Stimulated activated CD4-positive, alpha-beta T cell treated with anti-CD3 and anti-CD28 coated beads, Interleukin-15, amount 100 ng/mL, for 24 hours (primary cell): ENCODE measurements around the gene IL10RB.
"Not testable (repeated sequence)": the region's sequence is repeated elsewhere in the genome, so short reads cannot be mapped to it uniquely, and the experiment has no call there.

Experiments
- DNase-seq: peaks from one replicate; pipeline ENCODE4 v3.0.0-alpha.2; 2020

IL10RB gene

DNA sequence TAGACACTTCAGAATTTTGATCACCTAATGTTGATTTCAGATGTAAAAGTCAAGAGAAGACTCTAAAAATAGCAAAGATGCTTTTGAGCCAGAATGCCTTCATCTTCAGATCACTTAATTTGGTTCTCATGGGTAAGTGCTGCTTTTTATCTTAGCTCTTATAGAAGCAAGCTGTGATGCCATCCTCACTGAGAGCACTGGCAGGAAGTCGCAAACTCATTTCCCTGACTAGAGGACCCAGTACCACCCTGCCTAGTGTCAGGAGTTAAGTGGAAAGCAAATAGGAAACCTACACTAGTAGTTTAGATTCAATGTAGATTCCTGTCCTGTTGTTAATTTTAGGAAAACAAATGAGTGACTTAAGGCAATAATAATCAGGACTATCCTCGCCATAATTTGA lies 24.3 kb upstream of the IL10RB start:
- no peak for DNase-seq

DNA sequence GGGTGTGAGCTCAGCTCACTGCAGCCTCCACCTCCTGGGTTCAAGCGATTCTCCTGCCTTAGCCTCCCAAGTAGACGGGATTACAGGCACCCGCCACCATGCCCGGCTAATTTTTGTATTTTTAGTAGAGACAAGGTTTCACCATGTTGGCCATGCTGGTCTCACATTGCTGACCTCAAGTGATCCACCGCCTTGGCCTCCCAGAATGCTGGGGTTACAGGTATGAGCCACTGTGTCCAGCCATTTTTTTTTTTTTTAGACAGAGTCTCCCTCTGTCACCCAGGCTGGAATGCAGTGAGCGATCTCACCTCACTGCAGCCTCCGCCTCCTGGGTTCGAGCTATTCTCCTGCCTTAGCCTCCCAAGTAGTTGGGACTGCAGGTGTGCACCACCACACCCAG lies 23.3 kb upstream of the IL10RB start:
- DNase-seq: not testable (repeated sequence)

DNA sequence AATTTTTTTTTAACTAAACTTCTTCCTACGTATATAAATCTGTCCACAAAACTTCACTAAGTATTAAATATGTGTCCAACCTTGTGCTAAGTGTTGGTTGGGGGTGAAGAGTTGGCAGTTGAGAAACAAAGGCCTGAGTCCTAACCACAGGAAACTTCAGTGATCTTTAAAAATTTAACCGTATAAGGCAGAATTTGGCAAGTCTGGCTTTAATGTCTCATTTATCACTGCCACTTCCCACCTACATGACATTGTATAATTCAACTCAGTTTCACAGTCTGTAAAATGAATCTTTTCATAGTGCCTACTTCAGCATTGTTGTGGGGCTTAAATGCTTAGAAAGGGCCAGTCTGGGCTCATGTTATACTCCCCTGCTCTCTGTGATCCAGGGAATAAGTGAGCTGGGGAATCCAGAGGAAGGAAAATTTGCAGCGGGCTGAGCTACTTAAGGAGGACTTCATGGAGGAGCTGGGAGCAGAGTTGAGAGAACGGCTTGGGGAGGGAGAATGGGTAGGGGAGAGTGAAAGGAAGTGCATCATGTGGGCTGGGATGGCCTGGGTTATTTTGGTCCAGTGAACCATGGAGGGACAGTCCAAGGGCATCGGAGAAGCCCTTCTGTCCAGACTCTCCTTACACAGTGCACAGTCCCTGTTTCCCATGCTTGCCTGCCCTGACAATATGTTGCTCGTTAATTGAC lies 21.9 kb upstream of the IL10RB start:
- DNase-seq: no peak

DNA sequence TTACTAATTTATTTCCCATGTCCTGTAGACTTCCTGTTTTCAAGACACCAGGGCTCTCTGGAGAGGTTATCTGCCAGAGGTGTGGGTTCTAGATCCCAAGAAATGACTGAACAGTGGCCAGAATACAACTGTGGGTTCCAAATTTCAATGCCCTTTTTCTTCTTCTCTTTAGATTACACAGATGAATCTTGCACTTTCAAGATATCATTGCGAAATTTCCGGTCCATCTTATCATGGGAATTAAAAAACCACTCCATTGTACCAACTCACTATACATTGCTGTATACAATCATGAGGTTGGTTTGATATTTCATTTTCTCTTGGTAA lies 21.4 kb upstream of the IL10RB start:
- DNase-seq: no peak

DNA sequence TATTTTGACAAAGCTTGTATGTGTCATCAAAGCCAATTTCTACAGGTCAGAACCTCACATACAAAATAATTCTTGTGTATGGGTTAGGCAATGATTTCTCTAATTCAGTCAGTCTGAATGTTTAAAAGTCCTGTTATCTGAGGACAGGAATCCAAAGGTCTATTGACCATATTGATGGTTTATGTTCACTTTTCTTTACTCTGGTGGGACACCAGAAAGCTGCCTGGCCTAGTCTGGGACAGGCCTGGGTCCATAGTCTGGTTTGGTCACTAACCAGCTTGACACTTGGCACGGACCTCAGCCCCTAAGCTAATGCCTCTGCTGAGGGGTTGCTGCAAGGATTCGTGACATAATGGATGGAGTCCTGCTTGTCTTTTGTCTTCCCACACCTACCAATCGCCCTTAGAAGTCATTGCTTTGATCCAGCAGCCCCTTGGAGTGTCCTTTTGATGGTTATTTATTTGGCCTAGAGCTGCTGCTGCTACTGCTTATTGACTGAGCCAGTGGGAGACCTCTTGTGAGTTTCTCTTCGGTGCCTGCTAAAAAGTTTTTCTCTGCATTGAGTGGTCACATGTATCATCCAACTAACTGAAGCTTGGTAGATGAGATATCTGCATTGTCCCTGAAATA lies 20.8 kb upstream of the IL10RB start:
- DNase-seq: no peak

DNA sequence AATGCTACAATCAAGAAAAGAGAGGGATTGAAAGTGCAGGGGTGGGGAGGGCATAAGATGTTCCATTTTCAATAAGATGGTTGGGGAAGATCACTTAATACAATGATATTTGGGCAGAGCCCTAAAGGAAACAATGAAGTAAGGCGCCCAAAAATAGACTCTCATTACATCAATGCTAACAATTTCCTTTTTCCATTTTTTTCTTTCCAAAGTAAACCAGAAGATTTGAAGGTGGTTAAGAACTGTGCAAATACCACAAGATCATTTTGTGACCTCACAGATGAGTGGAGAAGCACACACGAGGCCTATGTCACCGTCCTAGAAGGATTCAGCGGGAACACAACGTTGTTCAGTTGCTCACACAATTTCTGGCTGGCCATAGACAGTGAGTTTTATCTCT lies 19.7 kb upstream of the IL10RB start:
- no peak for DNase-seq

DNA sequence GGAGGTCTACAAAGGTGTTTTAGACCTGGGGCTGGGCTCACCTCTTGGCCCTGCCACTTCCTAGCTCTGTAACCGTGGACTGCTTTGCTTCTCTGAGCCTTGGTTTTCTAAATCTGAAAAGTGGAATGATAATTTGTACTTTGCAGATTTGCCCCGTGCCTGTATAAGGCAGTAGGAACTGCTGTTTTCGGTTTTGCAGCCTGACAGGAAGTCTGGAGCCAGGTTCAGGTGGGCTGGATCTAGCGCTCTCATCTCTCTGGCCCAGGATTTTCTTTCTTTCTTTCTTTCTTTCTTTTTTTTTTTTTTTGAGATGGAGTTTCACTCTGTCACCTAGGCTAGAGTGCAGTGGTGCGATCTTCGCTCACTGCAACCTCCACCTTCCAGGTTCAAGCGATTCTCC lies 19.2 kb upstream of the IL10RB start:
- no peak for DNase-seq

DNA sequence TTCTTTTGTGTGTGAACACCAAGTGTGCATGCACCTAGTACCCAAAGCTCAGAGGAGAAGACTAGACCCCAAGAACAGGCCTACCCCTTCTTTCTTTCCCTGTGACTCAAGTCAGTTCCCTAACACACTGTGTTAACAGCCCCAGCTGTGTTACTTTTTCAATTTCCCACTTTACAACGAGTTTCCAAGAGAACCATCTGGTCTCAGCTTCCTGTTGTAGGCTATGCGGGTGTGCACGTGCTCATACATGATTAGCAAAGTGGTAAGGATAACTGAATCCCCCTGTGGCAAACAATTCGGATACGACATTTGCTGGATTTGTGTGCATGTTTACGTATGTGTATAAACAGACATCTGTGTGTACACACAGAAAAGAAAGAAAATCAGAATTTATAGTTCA lies 18.6 kb upstream of the IL10RB start:
- no peak for DNase-seq

DNA sequence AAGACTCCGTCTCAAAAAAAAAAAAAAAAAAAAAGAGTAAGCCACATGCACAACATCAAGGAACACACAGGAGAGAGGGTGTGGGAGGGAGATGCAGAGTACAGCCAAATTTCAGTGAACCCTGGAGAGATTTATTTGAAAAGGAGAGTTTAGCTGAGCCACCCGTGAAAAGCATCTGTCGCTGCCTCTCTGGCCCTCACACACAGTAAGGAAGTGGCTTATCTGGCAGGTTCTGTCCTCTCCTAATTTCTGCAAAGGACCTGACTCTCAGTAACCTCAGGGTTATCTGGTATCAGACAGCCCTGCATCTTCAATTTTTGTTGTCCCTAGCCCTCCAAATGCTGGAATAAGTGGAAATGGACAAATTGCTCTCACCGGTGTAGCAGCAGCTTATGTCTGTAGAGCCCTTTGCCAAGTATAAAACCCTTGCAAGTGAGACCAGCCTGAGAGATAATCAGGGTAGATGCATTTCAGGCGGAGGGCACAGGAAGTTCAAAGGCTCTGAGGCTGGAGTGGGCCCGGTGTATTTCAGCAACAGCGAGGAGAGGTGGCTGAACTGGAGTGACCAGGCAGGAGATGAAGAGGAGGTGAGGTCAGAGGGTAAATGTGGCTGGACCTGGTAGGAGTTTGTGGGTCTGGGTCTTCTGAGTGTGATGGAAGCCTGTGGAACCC lies 16.7 kb upstream of the IL10RB start:
- DNase-seq: no peak

DNA sequence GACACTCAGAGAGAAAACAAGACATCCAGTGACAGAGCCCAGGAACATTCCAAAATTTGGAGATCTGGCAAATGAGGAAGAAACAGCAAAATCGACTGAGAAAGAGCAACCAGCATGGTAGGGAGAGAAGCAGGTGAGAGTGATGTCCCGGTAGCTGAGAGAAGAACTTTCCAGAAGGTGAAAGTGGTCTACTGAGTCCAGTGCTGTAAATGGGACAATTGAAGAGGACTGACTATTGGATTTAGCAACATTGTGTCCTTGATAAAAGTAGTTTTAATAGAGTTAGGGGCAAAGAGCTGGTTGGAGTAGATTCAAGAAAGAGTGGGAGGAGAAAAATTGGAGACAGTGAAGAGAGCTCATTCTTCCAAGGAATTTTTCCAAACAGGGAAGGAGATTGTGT lies 15.0 kb upstream of the IL10RB start:
- DNase-seq: no peak

DNA sequence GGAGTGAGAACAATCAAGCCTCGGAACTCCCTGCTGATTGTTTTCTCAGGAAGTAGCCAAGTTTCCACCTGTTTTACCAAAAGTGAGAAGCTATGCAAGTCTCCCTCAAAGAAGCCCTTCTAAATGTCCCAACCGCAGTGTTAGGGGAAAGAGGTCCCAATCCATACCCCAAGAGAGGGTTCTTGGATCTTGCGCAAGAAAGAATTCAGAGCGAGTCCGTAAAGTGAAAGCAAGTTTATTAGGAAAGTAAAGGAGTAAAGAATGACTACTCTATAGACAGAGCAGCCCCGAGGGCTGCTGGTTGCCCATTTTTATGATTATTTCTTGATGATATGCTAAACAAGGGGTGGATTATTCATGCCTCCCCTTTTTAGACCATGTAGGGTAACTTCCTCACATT lies 12.8 kb upstream of the IL10RB start:
- not testable (repeated sequence) for DNase-seq

DNA sequence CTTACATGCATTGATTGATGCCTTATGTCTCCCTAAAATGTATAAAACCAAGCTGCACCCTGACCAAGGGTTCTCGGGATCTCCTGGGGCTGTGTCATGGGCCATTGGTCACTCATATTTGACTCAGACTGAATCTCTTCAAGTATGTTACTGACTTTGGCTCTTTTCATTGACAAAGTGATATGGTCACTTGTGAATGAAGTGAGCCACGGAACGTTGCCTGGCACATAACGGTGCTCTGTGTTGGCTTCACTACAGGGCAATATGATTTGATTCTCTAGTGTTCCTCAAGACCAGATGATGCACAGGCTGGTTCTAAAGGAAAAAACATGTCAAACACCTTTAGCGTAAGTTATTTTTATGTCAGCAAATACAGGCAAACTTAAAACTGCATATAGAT lies 11.4 kb upstream of the IL10RB start:
- no peak for DNase-seq

DNA sequence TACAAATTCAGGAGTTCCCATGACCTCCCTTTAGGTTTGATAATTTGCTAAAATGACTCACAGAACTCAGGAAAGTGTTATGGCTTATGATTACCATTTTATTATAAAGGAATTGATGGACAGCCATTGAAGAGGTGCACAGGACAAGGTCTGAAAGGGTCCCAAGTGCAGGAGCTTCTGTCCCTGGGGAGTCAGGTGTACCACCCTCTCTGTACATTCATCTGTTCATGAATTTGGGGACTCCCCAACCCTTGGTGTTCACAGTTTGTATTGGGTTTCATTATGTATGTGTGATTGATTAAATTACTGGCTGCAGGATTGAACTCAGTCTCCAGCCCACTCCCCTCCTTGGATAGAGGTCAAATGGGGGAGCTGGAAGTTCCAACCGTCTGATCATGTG lies 10.8 kb upstream of the IL10RB start:
- no peak for DNase-seq

DNA sequence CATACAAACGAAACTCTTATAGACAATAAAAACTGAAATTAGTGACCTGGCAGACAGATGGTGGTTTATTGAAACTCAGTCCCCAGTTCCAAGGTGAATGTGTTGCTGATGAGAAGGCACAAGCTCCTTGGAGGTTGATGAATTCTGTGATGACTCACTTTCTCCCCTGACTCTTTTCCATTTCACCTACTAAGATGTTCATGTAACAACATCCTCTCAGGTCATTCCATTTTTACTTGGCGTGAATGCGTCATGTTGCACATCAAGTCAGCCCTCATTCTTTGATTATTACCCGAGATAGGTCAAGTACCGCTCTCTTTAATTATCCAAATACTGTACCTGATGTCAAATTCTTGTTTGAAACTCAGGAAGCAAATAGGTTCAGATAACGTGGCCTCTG lies 10.1 kb upstream of the IL10RB start:
- peak; percentile 42 for DNase-seq

DNA sequence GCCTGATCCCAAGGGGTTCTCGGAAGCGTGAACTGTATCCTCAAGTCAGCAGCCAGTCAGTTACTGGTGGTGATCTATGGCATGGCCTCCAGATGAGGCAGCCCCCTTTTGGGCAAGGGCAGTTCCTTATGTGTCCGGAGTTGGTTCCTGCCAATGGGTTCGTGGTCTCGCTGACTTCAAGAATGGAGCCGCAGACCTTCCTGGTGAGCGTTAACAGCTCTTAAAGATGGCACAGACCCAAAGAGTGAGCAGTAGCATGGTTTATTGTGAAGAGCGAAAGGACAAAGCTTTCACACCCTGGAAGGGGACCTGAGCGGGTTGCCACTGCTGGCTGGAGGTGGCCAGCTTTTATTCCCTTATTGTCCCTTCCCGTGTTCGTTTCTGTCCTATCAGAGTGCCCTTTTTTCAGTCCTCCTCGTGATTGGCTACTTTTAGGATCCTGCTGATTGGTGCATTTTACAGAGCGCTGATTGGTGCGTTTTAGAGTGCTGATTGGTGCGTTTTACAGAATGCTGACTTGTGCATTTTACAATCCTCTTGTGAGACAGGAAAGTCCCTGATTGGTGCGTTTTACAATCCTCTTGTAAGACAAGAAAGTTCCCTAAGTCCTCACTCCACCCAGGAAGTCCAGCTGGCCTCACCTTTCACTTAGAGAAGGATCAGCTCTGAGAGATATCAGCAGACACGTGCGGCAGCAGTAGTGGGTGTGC lies 8.9 kb upstream of the IL10RB start:
- no peak for DNase-seq

DNA sequence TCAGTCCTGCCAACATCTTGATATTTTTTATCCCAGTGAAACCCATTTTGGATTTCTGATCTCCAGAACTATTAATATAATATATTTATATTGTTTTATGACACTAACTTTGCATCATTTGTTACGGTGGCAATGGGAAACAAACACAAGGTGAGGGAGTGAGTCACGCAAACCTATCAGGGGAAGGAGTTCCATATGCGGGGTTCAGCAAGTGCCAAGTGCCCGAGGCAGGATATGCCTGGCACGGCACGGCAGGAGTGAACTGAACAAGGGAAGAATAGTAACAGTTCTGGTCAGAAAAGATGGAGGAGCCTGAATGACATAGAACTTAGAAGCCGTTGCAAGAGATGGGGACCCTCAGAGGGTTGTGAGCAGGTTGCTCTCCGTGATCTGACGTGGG lies 7.7 kb upstream of the IL10RB start:
- DNase-seq: no peak

DNA sequence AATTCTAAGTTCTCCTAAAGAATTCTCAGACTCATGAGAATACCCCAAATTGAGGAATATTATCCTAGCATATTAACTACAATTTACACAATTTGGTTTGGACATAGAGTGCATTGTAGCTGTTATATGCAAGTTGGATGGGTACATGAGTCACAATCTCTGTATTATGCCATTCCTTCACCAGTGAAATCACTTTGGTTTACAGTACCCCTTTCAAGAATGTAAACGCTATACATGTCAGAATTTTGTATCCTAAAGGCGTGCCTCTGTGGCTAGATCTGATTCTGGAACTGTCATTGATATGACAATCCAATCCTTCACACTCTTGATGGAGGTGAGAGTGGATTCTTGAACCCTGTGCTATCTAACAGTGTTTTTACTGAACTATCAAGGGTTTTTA lies 6.7 kb upstream of the IL10RB start:
- DNase-seq: no peak

DNA sequence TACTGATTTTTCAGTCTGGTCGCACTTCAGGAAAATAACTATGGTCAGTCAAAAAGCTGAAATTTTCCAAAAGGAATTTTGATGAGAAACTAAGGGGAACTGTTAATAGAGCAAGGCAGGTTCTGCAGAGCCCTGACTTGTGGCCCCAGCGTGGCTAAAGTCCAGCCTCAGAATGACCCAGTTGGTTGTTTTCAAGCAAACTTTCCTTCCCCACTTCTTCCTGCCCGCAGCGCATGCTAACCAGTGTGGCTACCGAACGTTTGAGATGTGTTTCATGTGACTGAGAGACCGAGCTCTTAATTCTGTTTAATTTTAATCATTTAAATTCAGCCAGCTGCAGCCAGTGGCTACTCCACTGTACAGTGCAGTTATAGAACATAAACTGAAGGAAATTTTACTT lies 6.2 kb upstream of the IL10RB start:
- no peak for DNase-seq

DNA sequence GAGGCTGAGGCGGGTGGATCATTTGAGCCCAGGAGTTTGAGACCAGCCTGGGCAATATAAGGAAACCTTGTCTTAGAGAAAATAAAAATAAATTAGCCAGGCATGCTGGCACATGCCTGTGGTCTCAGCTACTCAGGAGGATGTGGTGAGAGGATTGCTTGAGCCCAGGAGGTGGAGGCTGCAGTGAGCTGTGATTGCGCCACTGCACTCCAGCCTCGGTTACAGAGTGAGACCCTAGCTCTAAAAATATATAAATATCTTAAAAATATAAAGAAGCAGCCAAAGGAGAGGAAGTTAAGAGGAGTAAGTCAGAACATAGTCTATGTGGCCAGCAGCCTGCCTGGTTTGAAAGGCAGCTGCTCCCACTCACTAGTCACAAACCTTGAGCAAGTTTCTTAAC lies 4.5 kb upstream of the IL10RB start:
- no peak for DNase-seq

DNA sequence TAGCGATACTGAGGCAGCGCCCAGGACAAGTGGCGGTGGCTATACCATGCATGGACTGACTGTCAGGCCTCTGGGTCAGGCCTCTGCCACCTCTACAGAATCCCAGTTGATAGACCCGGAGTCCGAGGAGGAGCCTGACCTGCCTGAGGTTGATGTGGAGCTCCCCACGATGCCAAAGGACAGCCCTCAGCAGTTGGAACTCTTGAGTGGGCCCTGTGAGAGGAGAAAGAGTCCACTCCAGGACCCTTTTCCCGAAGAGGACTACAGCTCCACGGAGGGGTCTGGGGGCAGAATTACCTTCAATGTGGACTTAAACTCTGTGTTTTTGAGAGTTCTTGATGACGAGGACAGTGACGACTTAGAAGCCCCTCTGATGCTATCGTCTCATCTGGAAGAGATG lies 3.2 kb upstream of the IL10RB start:
- DNase-seq: no peak

DNA sequence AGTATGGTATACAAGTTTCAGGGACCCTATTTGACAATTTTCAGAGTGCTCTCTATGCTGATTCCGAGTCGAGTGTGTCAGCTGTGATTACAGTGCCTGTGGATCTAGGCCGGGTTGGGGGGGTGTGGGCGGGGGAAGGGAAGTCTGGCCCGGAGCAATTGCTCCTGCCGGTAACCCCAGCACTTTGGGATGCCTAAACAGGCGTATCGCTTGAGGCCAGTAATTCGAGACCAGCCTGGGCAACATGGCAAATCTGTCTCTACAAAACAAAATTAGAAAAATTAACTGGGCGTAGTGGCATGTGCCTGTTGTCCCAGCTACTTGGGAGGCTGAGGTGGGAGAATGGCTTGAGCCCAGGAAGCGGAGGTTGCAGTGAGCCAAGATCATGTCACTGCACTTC lies 1.6 kb upstream of the IL10RB start:
- no peak for DNase-seq

DNA sequence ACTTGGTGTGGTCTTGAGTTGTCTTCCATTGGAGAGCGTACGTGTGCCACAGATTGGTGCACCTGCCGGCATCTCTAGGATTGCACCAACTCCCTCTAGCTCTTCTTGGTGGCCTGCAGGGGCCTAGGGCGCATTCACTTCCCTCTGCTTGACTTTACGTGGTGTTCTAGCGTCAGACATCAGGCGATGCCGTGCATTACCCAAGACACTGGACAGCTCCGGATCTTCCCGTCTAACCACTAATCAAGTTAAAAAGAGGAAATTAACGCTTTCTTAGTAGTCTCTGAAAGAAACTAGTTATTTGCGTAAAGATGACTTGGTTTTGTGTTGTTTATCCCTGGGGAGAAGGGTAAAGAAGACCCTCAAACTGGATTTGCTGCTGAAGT lies 510 bp upstream of the IL10RB start:
- DNase-seq: peak; percentile 32

DNA sequence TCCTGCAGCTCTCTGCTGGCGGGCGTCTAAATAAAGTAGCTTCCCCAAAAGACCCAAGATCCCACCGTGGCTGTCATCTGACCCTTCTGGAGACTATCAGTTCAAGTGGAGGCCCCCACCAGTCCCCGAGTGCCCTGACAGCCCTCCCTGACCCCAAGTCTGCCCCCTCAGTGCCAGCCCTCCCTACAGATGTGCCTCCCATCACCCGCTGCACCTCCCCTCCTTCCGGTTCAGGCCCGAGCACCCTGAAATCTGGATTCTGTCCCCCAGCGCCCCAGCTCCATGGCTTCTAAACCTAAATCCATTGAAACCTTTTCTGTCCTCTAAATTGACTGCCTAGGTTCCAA lies 595 bp downstream of the IL10RB start:
- DNase-seq: peak; percentile 52

DNA sequence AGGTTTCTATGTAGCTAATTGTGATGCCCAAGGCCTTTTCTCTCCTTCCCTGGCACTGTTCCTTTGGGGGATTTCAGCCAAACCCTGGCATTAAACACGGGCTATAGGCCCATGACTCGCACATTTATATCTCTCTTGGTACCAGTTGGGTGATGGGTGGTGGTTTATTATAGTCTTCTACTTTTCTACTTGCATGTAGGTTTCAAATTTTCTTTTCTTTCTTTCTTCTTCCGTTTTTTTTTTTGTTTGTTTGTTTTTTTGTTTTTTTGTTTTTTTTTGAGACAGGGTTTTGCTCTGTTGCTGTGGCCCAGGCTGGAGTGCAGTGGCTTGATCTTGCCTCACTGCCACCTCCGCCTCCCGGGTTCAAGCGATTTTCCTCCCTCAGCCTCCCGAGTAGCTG lies 1.1 kb downstream of the IL10RB start:
- DNase-seq: no peak
